Neural cell (in vitro differentiated cells): ENCODE results near the gene PARD3B. TPM values are rescaled to one million over a fixed set of nuclear protein-coding genes. Genes with fewer than 3 reads are reported as not detected.

Experiments used
- H2AFZ ChIP-seq: fragments of 200-600, 300-800 bp; sonication (generic), shearing (Covaris generic); 2 replicates; pipeline ENCODE4 v1.6.0; 2014; ENCODE audit warnings: low read depth, mild to moderate bottlenecking, antibody characterized with exemption, low read length, moderate library complexity
- H3F3A ChIP-seq: fragments of 200-600 bp; shearing (Covaris generic); 2 replicates; pipeline ENCODE4 v1.6.1; 2016; ENCODE audit warnings: mild to moderate bottlenecking, moderate library complexity, mixed read lengths, antibody characterized with exemption, low read length; ENCODE audit not compliant: insufficient read depth, poor library complexity, severe bottlenecking
- H3K27ac ChIP-seq: fragments of 200-600, 300-800 bp; sonication (generic), shearing (Covaris generic); 2 replicates; pipeline ENCODE4 v1.5.1; 2014; ENCODE audit warnings: mild to moderate bottlenecking, low read length, moderate library complexity
- H3K27me3 ChIP-seq: fragments of 300-800, 200-600 bp; sonication (generic), shearing (Covaris generic); 2 replicates; pipeline ENCODE4 v1.6.0; 2014; ENCODE audit warnings: mild to moderate bottlenecking, low read depth, low read length, moderate library complexity; ENCODE audit not compliant: insufficient read depth
- H3K36me3 ChIP-seq: fragments of 300-800, 200-600 bp; sonication (generic), shearing (Covaris generic); 2 replicates; pipeline ENCODE4 v1.5.1; 2014; ENCODE audit warnings: mild to moderate bottlenecking, antibody characterized with exemption, low read length, moderate library complexity; ENCODE audit not compliant: insufficient read depth
- H3K4me2 ChIP-seq: fragments of 300-800, 200-600 bp; sonication (generic), shearing (Covaris generic); 2 replicates; pipeline ENCODE4 v1.6.0; 2014; ENCODE audit warnings: mild to moderate bottlenecking, low read length
- H3K4me3 ChIP-seq: fragments of 300-800, 200-600 bp; sonication (generic), shearing (Covaris generic); 2 replicates; pipeline ENCODE4 v1.5.1; 2014; ENCODE audit warnings: mild to moderate bottlenecking, low read length, moderate library complexity
- H3K79me2 ChIP-seq: fragments of 200-600 bp; shearing (Covaris generic); replicated peaks from 2 replicates; pipeline ENCODE4 v1.6.0; 2014; ENCODE audit warnings: mild to moderate bottlenecking, low read length, moderate library complexity; ENCODE audit not compliant: insufficient read depth
- H3K9ac ChIP-seq: fragments of 300-800, 200-600 bp; sonication (generic), shearing (Covaris generic); 2 replicates; pipeline ENCODE4 v1.6.1; 2016; ENCODE audit warnings: mild to moderate bottlenecking, low read length, mixed read lengths
- H3K9me2 ChIP-seq: fragments of 200-600 bp; shearing (Covaris generic); 2 replicates; pipeline ENCODE4 v1.6.1; 2016; ENCODE audit warnings: mild to moderate bottlenecking, low read length, mixed read lengths; ENCODE audit not compliant: insufficient read depth
- H3K9me3 ChIP-seq: fragments of 200-600, 300-800 bp; sonication (generic), shearing (Covaris generic); 2 replicates; pipeline ENCODE4 v1.6.1; 2016; ENCODE audit warnings: mild to moderate bottlenecking, mixed run types, low read length, moderate library complexity, mixed read lengths
- H4K20me1 ChIP-seq: fragments of 200-600 bp; shearing (Covaris generic); 2 replicates; pipeline ENCODE4 v1.6.1; 2016; ENCODE audit warnings: mild to moderate bottlenecking, mixed run types; ENCODE audit not compliant: insufficient read depth
- EP300 ChIP-seq: fragments of 450-650 bp; conservative IDR thresholded peaks from 2 replicates; pipeline ENCODE4 v1.6.1; 2014; ENCODE audit warnings: antibody characterized with exemption, mild to moderate bottlenecking, moderate library complexity; ENCODE audit not compliant: poor library complexity, severe bottlenecking
- EZH2 ChIP-seq: fragments of 200-600, 300-800 bp; shearing (Covaris generic), sonication (generic); IDR thresholded peaks from 2 replicates; pipeline ENCODE4 v1.6.1; 2014; ENCODE audit warnings: antibody characterized with exemption, low read length, borderline replicate concordance, mild to moderate bottlenecking; ENCODE audit not compliant: insufficient read depth, poor library complexity, severe bottlenecking
- MXI1 ChIP-seq: fragments of 450-650 bp; conservative IDR thresholded peaks from 2 replicates; pipeline ENCODE4 v1.6.1; 2014; ENCODE audit warnings: antibody characterized with exemption, mild to moderate bottlenecking; ENCODE audit not compliant: poor library complexity, severe bottlenecking
- POLR2AphosphoS5 ChIP-seq: IDR thresholded peaks from 2 replicates; pipeline ENCODE4 v1.6.1; 2012
- RAD21 ChIP-seq: fragments of 450-650 bp; conservative IDR thresholded peaks from 2 replicates; pipeline ENCODE4 v1.6.1; 2014; ENCODE audit warnings: antibody characterized with exemption, mild to moderate bottlenecking, moderate library complexity
- SMC3 ChIP-seq: fragments of 450-650 bp; conservative IDR thresholded peaks from 2 replicates; pipeline ENCODE4 v1.6.1; 2014; ENCODE audit warnings: antibody characterized with exemption, mild to moderate bottlenecking, moderate library complexity; ENCODE audit not compliant: poor library complexity
- TAF1 ChIP-seq: IDR thresholded peaks from 2 replicates; pipeline ENCODE4 v1.6.1; 2012; ENCODE audit warnings: low read depth
- polyA plus RNA-seq: library from polyadenylated mRNA; depleted of rRNA; stranded (reverse); fragments of >200 nt; gene quantifications from 2 replicates; pipeline ENCODE4 v1.2.3, GENCODE V29; 2014
- TF ChIP-seq, protein P1 (sequence below): IDR thresholded peaks from 2 replicates; pipeline ENCODE4 v1.6.1; 2012; ENCODE audit warnings: borderline replicate concordance
- TF ChIP-seq, protein P2 (sequence below): fragments of 450-650 bp; IDR thresholded peaks from 2 replicates; pipeline ENCODE4 v1.5.1; 2014; ENCODE audit warnings: antibody characterized with exemption, mild to moderate bottlenecking, moderate library complexity; ENCODE audit not compliant: poor library complexity, severe bottlenecking

The PARD3B gene
- polyA plus RNA-seq, 1 donor from 2014 or later = 0.54 TPM

GRCh38 chr2:205411558-205411957 is 866.3 kb downstream of the PARD3B start (continued):
- TF ChIP-seq RAD21 (no peak), SMC3 (no peak)

DNA sequence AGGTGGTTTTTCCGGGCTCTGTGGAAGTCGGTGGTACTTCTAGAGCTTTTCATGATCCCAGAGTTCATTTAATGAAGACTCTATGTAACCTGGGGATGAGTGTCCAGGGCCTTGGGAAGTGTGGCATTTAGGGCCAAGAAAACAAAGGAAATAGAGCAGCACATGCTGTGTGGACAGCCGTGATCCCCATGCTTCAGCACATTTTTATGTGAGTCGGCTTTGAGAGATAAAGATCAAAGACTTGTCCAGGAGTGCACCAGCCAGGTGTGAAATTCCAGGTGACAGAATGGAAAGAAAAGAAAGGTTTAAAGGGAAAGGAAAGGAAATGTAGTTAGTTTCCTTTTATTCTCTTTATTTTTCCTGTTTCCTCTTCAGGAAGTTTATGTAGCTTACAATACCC is 879.1 kb downstream of the PARD3B start:
- Histone ChIP-seq H3F3A (no peaks in the 10 kb centered on the region), H3K9ac (no peak overlapping the region), H3K4me3 (no peak overlapping the region), H3K9me3 (no peaks in the 10 kb centered on the region), H4K20me1 (no peaks in the 10 kb centered on the region), H3K79me2 (no peaks in the 10 kb centered on the region), H3K36me3 (no peaks in the 10 kb centered on the region), H3K4me2 (no peak overlapping the region), H2AFZ (no peak overlapping the region), H3K27me3 (no peaks in the 10 kb centered on the region), H3K27ac (no peak overlapping the region), H3K9me2 (no peaks in the 10 kb centered on the region)
- TF ChIP-seq TAF1 (no peak), EZH2 (no peak), MXI1 (no peak), SMC3 (no peak), EP300 (no peak), RAD21 (no peak), POLR2AphosphoS5 (no peak)
- TF ChIP-seq, protein P1, sequence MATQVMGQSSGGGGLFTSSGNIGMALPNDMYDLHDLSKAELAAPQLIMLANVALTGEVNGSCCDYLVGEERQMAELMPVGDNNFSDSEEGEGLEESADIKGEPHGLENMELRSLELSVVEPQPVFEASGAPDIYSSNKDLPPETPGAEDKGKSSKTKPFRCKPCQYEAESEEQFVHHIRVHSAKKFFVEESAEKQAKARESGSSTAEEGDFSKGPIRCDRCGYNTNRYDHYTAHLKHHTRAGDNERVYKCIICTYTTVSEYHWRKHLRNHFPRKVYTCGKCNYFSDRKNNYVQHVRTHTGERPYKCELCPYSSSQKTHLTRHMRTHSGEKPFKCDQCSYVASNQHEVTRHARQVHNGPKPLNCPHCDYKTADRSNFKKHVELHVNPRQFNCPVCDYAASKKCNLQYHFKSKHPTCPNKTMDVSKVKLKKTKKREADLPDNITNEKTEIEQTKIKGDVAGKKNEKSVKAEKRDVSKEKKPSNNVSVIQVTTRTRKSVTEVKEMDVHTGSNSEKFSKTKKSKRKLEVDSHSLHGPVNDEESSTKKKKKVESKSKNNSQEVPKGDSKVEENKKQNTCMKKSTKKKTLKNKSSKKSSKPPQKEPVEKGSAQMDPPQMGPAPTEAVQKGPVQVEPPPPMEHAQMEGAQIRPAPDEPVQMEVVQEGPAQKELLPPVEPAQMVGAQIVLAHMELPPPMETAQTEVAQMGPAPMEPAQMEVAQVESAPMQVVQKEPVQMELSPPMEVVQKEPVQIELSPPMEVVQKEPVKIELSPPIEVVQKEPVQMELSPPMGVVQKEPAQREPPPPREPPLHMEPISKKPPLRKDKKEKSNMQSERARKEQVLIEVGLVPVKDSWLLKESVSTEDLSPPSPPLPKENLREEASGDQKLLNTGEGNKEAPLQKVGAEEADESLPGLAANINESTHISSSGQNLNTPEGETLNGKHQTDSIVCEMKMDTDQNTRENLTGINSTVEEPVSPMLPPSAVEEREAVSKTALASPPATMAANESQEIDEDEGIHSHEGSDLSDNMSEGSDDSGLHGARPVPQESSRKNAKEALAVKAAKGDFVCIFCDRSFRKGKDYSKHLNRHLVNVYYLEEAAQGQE = no peak
- TF ChIP-seq, protein P2, sequence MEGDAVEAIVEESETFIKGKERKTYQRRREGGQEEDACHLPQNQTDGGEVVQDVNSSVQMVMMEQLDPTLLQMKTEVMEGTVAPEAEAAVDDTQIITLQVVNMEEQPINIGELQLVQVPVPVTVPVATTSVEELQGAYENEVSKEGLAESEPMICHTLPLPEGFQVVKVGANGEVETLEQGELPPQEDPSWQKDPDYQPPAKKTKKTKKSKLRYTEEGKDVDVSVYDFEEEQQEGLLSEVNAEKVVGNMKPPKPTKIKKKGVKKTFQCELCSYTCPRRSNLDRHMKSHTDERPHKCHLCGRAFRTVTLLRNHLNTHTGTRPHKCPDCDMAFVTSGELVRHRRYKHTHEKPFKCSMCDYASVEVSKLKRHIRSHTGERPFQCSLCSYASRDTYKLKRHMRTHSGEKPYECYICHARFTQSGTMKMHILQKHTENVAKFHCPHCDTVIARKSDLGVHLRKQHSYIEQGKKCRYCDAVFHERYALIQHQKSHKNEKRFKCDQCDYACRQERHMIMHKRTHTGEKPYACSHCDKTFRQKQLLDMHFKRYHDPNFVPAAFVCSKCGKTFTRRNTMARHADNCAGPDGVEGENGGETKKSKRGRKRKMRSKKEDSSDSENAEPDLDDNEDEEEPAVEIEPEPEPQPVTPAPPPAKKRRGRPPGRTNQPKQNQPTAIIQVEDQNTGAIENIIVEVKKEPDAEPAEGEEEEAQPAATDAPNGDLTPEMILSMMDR = no peak

- Histone ChIP-seq H3K79me2 (no peaks in the 10 kb centered on the region), H4K20me1 (no peaks in the 10 kb centered on the region), H3K4me2 (no peak overlapping the region), H3K27me3 (no peaks in the 10 kb centered on the region), H2AFZ (no peak overlapping the region), H3K4me3 (no peak overlapping the region), H3K36me3 (no peaks in the 10 kb centered on the region), H3K9me2 (no peaks in the 10 kb centered on the region), H3K9me3 (no peaks in the 10 kb centered on the region), H3F3A (no peaks in the 10 kb centered on the region), H3K9ac (no peak overlapping the region), H3K27ac (no peak overlapping the region)
- TF ChIP-seq, protein P1 = no peak
- TF ChIP-seq TAF1 = no peak
- TF ChIP-seq SMC3 = no peak
- TF ChIP-seq POLR2AphosphoS5 = no peak
Measured at GRCh38 chr2:205425102-205425501, 879.8 kb downstream of the PARD3B start.
